ENCODE results near the gene SPDEF. TPM values are rescaled to one million over a fixed set of nuclear protein-coding genes. Genes with fewer than 3 reads are reported as not detected.

Gene SPDEF
- total RNA-seq, 1 donor from 2014 or later, result 3.5 TPM

DNA sequence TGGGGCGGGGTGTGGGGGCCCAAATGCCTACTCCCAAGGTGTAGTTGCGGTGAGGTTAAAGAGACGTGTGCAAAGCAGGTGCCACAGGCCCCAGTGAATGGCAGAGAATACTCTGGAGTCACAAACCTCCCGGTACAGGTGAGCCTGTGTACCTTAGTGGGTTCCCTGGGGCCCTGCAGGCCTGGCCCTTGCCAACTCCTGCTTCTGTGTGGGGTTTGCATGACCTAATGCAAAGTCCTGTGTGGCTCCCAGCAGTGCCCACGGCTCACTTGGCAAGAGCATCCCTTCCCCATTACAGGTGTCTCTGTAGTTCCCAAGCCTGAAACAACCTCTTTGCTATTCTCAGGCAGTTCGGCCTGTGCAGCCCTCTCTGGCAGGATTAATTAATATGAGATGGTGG lies 17.5 kb downstream of the SPDEF start:
- Histone ChIP-seq H3K36me3 (no peaks in the 10 kb centered on the region), H3K27me3 (ENCODE audit: low read depth) (no peaks in the 10 kb centered on the region), H3K9me3 (no peaks in the 10 kb centered on the region), H3K27ac (no peak overlapping the region), H3K4me1 (no peaks in the 10 kb centered on the region), H3K4me3 (no peak overlapping the region)
- no peak for DNase-seq
- no peak for ATAC-seq
- intact Hi-C loops (cut with DNase I), result no loop called here
- TF ChIP-seq, protein P1, sequence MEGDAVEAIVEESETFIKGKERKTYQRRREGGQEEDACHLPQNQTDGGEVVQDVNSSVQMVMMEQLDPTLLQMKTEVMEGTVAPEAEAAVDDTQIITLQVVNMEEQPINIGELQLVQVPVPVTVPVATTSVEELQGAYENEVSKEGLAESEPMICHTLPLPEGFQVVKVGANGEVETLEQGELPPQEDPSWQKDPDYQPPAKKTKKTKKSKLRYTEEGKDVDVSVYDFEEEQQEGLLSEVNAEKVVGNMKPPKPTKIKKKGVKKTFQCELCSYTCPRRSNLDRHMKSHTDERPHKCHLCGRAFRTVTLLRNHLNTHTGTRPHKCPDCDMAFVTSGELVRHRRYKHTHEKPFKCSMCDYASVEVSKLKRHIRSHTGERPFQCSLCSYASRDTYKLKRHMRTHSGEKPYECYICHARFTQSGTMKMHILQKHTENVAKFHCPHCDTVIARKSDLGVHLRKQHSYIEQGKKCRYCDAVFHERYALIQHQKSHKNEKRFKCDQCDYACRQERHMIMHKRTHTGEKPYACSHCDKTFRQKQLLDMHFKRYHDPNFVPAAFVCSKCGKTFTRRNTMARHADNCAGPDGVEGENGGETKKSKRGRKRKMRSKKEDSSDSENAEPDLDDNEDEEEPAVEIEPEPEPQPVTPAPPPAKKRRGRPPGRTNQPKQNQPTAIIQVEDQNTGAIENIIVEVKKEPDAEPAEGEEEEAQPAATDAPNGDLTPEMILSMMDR (IDR thresholded peaks at IDR 0.05), result no peak

DNA sequence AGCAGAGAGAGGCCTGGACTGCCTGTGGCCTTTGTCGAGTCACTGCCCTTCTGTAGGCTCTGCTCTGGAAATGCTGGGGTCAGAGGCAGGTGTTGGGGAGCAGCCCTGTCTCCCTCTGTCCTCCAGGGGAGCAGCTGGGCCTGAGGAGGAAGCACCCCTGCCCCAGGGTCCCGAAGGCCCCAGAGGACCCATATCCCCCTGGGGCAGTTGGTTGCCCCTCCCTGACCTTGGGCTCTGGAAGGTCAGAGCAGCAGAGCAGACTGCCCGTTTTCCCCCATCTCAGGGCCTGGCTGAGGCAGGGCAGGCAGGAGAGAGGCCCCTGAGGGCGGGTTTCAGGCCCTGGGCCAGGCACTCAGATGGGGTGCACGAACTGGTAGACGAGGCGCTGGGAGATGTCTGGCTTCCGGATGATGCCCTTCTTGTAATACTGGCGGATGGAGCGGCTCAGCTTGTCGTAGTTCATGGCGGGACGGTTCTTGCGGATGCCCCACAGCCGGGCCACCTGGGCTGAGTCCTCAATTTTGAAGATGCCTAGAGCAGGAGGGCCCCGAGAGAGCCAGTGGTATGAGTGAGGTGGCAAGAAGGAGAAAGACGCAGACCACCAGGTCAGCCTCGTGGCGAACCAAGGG lies 18.1 kb downstream of the SPDEF start:
- no peak overlapping the region for H3K27ac ChIP-seq

DNA sequence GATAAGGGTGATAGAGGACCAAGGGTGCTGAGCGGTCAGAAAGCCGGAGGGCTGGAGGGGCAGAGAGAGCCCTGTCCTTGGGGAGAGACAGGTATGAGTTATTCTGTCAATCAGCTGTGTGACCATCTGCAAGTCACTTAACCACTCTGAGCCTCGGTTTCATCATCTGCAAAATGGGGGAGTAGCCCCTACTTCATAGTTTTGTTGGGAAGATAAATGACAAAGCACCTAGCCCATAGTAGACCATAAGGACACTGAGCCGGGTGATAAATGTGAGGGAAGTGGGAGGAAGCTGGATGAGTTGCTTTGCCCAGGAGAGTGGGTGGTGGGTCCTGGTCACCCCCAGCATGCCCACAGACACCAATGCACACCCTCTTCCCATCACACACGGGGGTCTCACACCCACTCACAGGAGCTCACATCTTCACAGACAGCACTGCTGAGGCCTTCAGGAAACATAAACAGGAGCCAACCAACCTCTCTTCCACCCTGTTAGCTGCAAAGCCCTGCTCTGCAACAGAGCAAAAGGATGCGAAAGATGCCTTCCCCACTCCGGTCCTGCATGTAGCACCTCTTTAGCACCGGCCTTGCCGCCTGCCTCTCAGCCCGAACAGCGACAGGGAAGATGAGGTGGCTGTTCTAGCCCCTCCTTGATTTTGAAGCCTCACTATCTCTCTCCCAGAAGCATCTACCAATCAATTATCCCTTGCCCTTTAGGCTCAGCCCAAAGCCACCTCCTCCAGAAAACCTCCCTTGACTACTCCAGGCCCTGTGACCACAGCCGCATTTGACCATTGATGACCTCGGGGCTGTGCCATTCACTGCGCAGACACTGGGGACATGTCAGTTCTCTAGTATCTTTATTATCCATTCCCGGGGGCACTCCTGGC lies 18.9 kb downstream of the SPDEF start:
- Histone ChIP-seq H3K36me3 (no peaks in the 10 kb centered on the region), H3K4me3 (no peak overlapping the region), H3K9me3 (no peaks in the 10 kb centered on the region), H3K27ac (no peak overlapping the region), H3K27me3 (ENCODE audit: low read depth) (no peaks in the 10 kb centered on the region), H3K4me1 (no peaks in the 10 kb centered on the region)
- ATAC-seq (no peak), DNase-seq (no peak)
- intact Hi-C loops (cut with DNase I), result no loop called here
- TF ChIP-seq, protein P1 (IDR thresholded peaks at IDR 0.05), result no peak

More for the DNA sequence above, 18.1 kb downstream of the SPDEF start:
- DNase-seq, result no peak
- no peaks in the 10 kb centered on the region for H3K27me3 ChIP-seq (ENCODE audit: low read depth)
- intact Hi-C loops (cut with DNase I), result no loop called here
- no peaks in the 10 kb centered on the region for H3K4me1 ChIP-seq
- no peak for ATAC-seq
- H3K4me3 ChIP-seq, result no peak overlapping the region
- H3K36me3 ChIP-seq, result no peaks in the 10 kb centered on the region
- TF ChIP-seq, protein P1 (IDR thresholded peaks at IDR 0.05), result no peak
- H3K9me3 ChIP-seq, result no peaks in the 10 kb centered on the region

DNA sequence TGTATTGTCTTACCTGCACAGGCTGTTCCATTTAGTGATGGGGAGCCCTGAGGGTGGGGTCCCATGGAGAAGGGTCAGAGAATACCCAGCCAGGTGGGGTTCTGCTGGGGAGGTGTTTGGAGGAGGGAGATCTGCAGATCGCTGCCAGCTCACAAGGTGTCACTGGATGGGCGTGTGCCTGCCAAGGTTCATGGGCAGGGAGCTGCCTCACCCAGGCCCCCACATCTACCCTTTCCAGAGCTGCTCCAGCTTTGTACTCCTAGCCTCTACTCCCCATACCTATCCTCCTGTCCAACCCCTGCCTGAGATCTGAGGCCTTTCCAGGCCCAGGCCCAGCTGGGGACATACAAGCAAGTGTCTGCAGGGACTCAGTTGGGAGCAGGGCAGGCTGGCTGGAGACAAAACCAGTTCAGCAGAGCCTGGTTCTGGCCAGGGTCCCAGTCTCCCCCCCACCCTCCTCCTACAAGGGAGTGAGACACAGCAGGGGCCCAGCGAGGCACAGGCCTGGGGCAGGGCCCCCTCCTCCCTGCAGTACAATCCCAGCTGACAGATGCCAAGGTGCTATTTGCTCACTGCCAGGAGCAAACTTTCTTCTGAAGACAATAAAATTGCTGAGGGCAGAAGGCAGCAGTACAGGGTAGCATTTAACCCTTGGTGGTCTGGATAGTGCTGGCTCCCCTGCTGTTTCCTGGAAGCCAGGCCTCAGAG lies 19.7 kb downstream of the SPDEF start:
- ATAC-seq, result no peak
- Histone ChIP-seq H3K4me1 (no peaks in the 10 kb centered on the region), H3K9me3 (no peaks in the 10 kb centered on the region), H3K36me3 (no peaks in the 10 kb centered on the region), H3K27ac (no peak overlapping the region), H3K27me3 (ENCODE audit: low read depth) (no peaks in the 10 kb centered on the region), H3K4me3 (no peak overlapping the region)
- intact Hi-C loops (cut with DNase I), result no loop called here
- TF ChIP-seq, protein P1 (IDR thresholded peaks at IDR 0.05), result no peak
- no peak for DNase-seq

DNA sequence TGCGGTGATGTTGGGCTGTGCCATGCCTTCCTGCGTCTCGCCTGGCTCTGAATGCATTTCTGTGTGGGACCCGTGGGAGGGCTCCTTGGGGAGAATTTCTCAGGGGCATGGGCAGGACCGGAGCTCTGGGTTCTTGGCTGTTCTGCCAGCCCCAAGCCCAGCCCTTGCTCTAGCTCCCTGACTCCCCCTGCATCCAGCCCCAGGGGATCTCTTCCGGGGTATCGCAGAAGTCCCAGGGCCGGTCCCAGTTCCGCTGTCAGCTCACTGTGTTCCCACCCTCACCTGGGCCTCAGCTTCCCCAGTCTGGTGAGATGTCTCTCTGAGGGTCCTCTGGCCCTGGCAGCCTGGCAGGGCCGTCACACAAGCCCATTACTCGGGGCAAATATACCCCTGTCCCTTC lies 20.5 kb downstream of the SPDEF start:
- no peak for ATAC-seq
- Histone ChIP-seq H3K36me3 (no peaks in the 10 kb centered on the region), H3K27me3 (ENCODE audit: low read depth) (no peaks in the 10 kb centered on the region), H3K4me3 (no peak overlapping the region), H3K9me3 (no peaks in the 10 kb centered on the region), H3K27ac (no peak overlapping the region), H3K4me1 (no peaks in the 10 kb centered on the region)
- intact Hi-C loops (cut with DNase I), result no loop called here
- TF ChIP-seq, protein P1 (IDR thresholded peaks at IDR 0.05), result no peak
- no peak for DNase-seq
